ENCODE results near the gene PTPN5.
A peak's percentile ranks its signal among the peaks of the same experiment; 100 is the strongest.

The PTPN5 gene

GRCh38 chr11:18798799-18799469 is 7.3 kb upstream of the PTPN5 start:
- peak; percentile 85 for DNase-seq (ENCODE audit: low read depth)
- H3K4me3 ChIP-seq (ENCODE audit: low read length): no peak overlapping the region
- TF ChIP-seq CTCF (IDR thresholded peaks at IDR 0.05; ENCODE audit: insufficient read depth, low read depth, low read length, missing control alignments): no peak

GRCh38 chr11:18794956-18795355 is 3.4 kb upstream of the PTPN5 start:
- DNase-seq (ENCODE audit: low read depth): no peak
- no peak overlapping the region for H3K4me3 ChIP-seq (ENCODE audit: low read length)
- TF ChIP-seq CTCF (IDR thresholded peaks at IDR 0.05; ENCODE audit: insufficient read depth, low read depth, low read length, missing control alignments): no peak

- TF ChIP-seq CTCF (IDR thresholded peaks at IDR 0.05; ENCODE audit: insufficient read depth, low read depth, low read length, missing control alignments): no peak
- no peak for DNase-seq (ENCODE audit: low read depth)
- H3K4me3 ChIP-seq (ENCODE audit: low read length): no peak overlapping the region
Measured at GRCh38 chr11:18792827-18793226, 1.2 kb upstream of the PTPN5 start.

GRCh38 chr11:18791969-18792628 is 501 bp upstream of the PTPN5 start:
- no peak for TF ChIP-seq CTCF (IDR thresholded peaks at IDR 0.05; ENCODE audit: insufficient read depth, low read depth, low read length, missing control alignments)
- no peak for DNase-seq (ENCODE audit: low read depth)
- no peak overlapping the region for H3K4me3 ChIP-seq (ENCODE audit: low read length)

- no peak for TF ChIP-seq CTCF (IDR thresholded peaks at IDR 0.05; ENCODE audit: insufficient read depth, low read depth, low read length, missing control alignments)
- H3K4me3 ChIP-seq (ENCODE audit: low read length): no peak overlapping the region
- DNase-seq (ENCODE audit: low read depth): no peak
Measured at GRCh38 chr11:18790883-18791206, 753 bp downstream of the PTPN5 start.

- DNase-seq (ENCODE audit: low read depth): no peak
- TF ChIP-seq CTCF (IDR thresholded peaks at IDR 0.05; ENCODE audit: insufficient read depth, low read depth, low read length, missing control alignments): no peak
Measured at GRCh38 chr11:18789942-18790341, 1.7 kb downstream of the PTPN5 start.

GRCh38 chr11:18785411-18785810 is 6.2 kb downstream of the PTPN5 start:
- no peak for TF ChIP-seq CTCF (IDR thresholded peaks at IDR 0.05; ENCODE audit: insufficient read depth, low read depth, low read length, missing control alignments)
- no peak overlapping the region for H3K4me3 ChIP-seq (ENCODE audit: low read length)
- DNase-seq (ENCODE audit: low read depth): no peak

More at GRCh38 chr11:18789942-18790341, 1.7 kb downstream of the PTPN5 start:
- H3K4me3 ChIP-seq (ENCODE audit: low read length): no peak overlapping the region

All from epithelial cell of esophagus (primary cell).